PC-3 (cell line): ENCODE data around the gene TIAM2.

Experiments used
- CTCF ChIP-seq: fragments of 300-600 bp; sonication (generic); conservative IDR thresholded peaks from 2 replicates; pipeline ENCODE4 v1.5.1; 2017; ENCODE audit warnings: antibody characterized with exemption, low read depth, mild to moderate bottlenecking, low read length
- EZH2 ChIP-seq: fragments of 300-600 bp; sonication (generic); IDR thresholded peaks from one replicate; pipeline ENCODE4 v1.6.1; 2017; ENCODE audit warnings: antibody characterized with exemption, mild to moderate bottlenecking, low read length; ENCODE audit not compliant: unreplicated experiment

GRCh38 chr6:154996841-154997311 is 1.8 kb downstream of the TIAM2 start:
- TF ChIP-seq CTCF (no peak), EZH2 (no peak)
